Peyer's patch (tissue), 4 donors: ENCODE results near the gene SMIM36. TPM values are rescaled to one million over a fixed set of nuclear protein-coding genes. Genes with fewer than 3 reads are reported as not detected.
"Not testable (repeated sequence)": the region's sequence is repeated elsewhere in the genome, so short reads cannot be mapped to it uniquely, and the experiment has no call there.

Experiments used
- DNase-seq, 3 donors: peaks; one replicate each; pipeline ENCODE4 v3.0.0-alpha.2; 2017 to 2019
- H3K27ac ChIP-seq, 4 donors: fragments of 200-600 bp; sonication (generic); one replicate each; pipeline ENCODE4 v1.5.1; 2016 to 2019
- H3K27me3 ChIP-seq, 2 donors: fragments of 200-600 bp; sonication (generic); one replicate each; pipeline ENCODE4 v1.5.1; 2019
- H3K36me3 ChIP-seq, 3 donors: fragments of 200-600 bp; sonication (generic); one replicate each; pipeline ENCODE4 v1.5.1; 2016 to 2019
- H3K4me1 ChIP-seq, 4 donors: fragments of 200-600 bp; sonication (generic); one replicate each; pipeline ENCODE4 v1.5.1; 2016 to 2019
- H3K4me3 ChIP-seq, 4 donors: fragments of 200-600 bp; sonication (generic); 1 replicate in 3 of 4; 2 replicates in 1 of 4; pipeline ENCODE4 v1.5.1; 2016 to 2019; ENCODE audit warnings: mild to moderate bottlenecking in 1 of 4
- H3K9me3 ChIP-seq, 4 donors: fragments of 200-600 bp; sonication (generic); one replicate each; pipeline ENCODE4 v1.5.1; 2016 to 2019; ENCODE audit warnings: mild to moderate bottlenecking in 1 of 4
- POLR2A ChIP-seq, 2 donors: fragments of 450-650 bp; IDR thresholded peaks; one replicate each; pipeline ENCODE4 v1.5.1; 2017; ENCODE audit warnings: antibody characterized with exemption in 2 of 2, mild to moderate bottlenecking in 2 of 2, moderate library complexity in 2 of 2
- small RNA-seq, 2 donors: library from RNA; depleted of rRNA; stranded (forward); fragments of <200 nt; gene quantifications; one replicate each; pipeline ENCODE3, GENCODE V24; 2016
- total RNA-seq, 4 donors: library from RNA; depleted of rRNA; stranded (reverse); fragments of >200 nt; gene quantifications; one replicate each; pipeline ENCODE4 v1.1.0, GENCODE V29; 2016
- TF ChIP-seq, protein P1 (sequence below), 6 experiments: fragments of 450-650 bp in 4 of 6; fragments of 200-600 bp in 2 of 6; sonication (generic) in 1 of 6; IDR thresholded peaks; one replicate each; pipeline ENCODE4 v1.5.1; 2017 to 2019; ENCODE audit warnings: antibody characterized with exemption in 6 of 6, mild to moderate bottlenecking in 3 of 6, moderate library complexity in 1 of 6

The SMIM36 gene
- total RNA-seq, 4 donors from 2014 or later = not detected

- Histone ChIP-seq H3K27me3 (no peaks in the 10 kb centered on the region), H3K4me1 (no peaks in the 10 kb centered on the region), H3K36me3 (peaks cover 0 to 52% (median 0%) of the 10 kb centered on the region in 3 donors), H3K4me3 (no peak overlapping the region), H3K27ac (no peak overlapping the region), H3K9me3 (no peaks in the 10 kb centered on the region)
- no peak for DNase-seq
- TF ChIP-seq POLR2A (IDR thresholded peaks at IDR 0.05) = no peak
- TF ChIP-seq, protein P1, sequence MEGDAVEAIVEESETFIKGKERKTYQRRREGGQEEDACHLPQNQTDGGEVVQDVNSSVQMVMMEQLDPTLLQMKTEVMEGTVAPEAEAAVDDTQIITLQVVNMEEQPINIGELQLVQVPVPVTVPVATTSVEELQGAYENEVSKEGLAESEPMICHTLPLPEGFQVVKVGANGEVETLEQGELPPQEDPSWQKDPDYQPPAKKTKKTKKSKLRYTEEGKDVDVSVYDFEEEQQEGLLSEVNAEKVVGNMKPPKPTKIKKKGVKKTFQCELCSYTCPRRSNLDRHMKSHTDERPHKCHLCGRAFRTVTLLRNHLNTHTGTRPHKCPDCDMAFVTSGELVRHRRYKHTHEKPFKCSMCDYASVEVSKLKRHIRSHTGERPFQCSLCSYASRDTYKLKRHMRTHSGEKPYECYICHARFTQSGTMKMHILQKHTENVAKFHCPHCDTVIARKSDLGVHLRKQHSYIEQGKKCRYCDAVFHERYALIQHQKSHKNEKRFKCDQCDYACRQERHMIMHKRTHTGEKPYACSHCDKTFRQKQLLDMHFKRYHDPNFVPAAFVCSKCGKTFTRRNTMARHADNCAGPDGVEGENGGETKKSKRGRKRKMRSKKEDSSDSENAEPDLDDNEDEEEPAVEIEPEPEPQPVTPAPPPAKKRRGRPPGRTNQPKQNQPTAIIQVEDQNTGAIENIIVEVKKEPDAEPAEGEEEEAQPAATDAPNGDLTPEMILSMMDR (IDR thresholded peaks at IDR 0.05) = no peak
These were observed 102.0 kb downstream of the SMIM36 start for GRCh38 chr17:55409030-55409800.

- no peak overlapping the region for H3K27ac ChIP-seq
- no peaks in the 10 kb centered on the region for H3K4me1 ChIP-seq
- no peak for DNase-seq
- H3K4me3 ChIP-seq = no peak overlapping the region
- TF ChIP-seq, protein P1 (IDR thresholded peaks at IDR 0.05) = no peak
- no peak for TF ChIP-seq POLR2A (IDR thresholded peaks at IDR 0.05)
- H3K9me3 ChIP-seq = no peaks in the 10 kb centered on the region
- H3K36me3 ChIP-seq = peaks cover 0 to 55% (median 0%) of the 10 kb centered on the region in 3 donors
- no peaks in the 10 kb centered on the region for H3K27me3 ChIP-seq
These were observed 103.3 kb downstream of the SMIM36 start for GRCh38 chr17:55407641-55408566.

- Histone ChIP-seq H3K4me3 (no peak overlapping the region), H3K36me3 (peaks cover 0 to 55% (median 0%) of the 10 kb centered on the region in 3 donors), H3K4me1 (no peaks in the 10 kb centered on the region), H3K27ac (no peak overlapping the region), H3K27me3 (no peaks in the 10 kb centered on the region), H3K9me3 (no peaks in the 10 kb centered on the region)
- TF ChIP-seq, protein P1 (IDR thresholded peaks at IDR 0.05) = no peak
- no peak for TF ChIP-seq POLR2A (IDR thresholded peaks at IDR 0.05)
- DNase-seq = no peak
These were observed 105.7 kb downstream of the SMIM36 start for GRCh38 chr17:55405600-55405999.

GRCh38 chr17:55404197-55404596 lies 107.1 kb downstream of the SMIM36 start:
- H3K27me3 ChIP-seq, H3K4me1 ChIP-seq, H3K27ac ChIP-seq, DNase-seq, H3K9me3 ChIP-seq, H3K4me3 ChIP-seq: not testable (repeated sequence)
- peaks cover 0 to 44% (median 0%) of the 10 kb centered on the region in 3 donors for H3K36me3 ChIP-seq

GRCh38 chr17:55402374-55402773 lies 108.9 kb downstream of the SMIM36 start:
- Histone ChIP-seq H3K4me1 (no peaks in the 10 kb centered on the region), H3K27me3 (no peaks in the 10 kb centered on the region), H3K9me3 (no peaks in the 10 kb centered on the region), H3K4me3 (no peak overlapping the region), H3K27ac (no peak overlapping the region), H3K36me3 (peaks cover 0 to 37% (median 0%) of the 10 kb centered on the region in 3 donors)
- DNase-seq = no peak
- TF ChIP-seq POLR2A (IDR thresholded peaks at IDR 0.05) = no peak
- TF ChIP-seq, protein P1 (IDR thresholded peaks at IDR 0.05) = no peak

Small RNA genes within 50 kb of the gene (small RNA-seq; reads per million reads assigned to genes)
- 0 reads per million in 2 donors for gene RNU6-1249P

Other genes starting within 250 kb of the SMIM36 start
- gene HLF, start 246.5 kb downstream of the SMIM36 start, total RNA-seq = 10 to 100 TPM in 1 of 4 donors, 1 to 10 TPM in 3; 2.5 to 10.0 (median 5.4) TPM
- gene MMD, start 89.6 kb downstream of the SMIM36 start, total RNA-seq = 10 to 100 TPM in 2 of 4 donors, 1 to 10 TPM in 2; 4.5 to 29.7 (median 14.3) TPM
- gene TMEM100, start 211.4 kb upstream of the SMIM36 start, total RNA-seq = 10 to 100 TPM in 1 of 4 donors, 1 to 10 TPM in 3; 4.4 to 18.2 (median 4.8) TPM
- gene PCTP, start 239.6 kb upstream of the SMIM36 start, total RNA-seq = 10 to 100 TPM; 16.0 to 35.5 (median 26.5) TPM